ENCODE results near the gene LMAN1L.

DNA sequence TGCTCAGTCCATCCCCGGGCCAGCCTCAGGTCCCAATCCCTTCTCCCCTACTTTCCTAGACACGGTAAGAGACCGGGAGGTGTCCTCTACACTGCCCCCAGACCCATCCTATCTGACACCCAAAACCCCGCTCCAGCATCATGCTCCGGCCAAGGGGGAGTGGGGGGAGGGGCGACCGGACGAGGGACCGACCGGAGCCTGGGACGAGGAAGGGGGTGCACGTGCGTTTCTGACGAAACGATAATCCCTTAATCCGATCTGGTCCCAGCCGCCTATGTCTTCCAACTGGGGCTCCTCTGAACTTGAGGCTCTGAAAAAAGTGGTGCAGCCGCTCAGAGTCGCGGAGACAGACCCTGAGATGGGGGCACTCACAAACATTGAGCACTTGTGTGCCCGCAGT is 14.3 kb downstream of the LMAN1L start:
- TF ChIP-seq SIN3A (IDR thresholded peaks at IDR 0.05; ENCODE audit: borderline replicate concordance, insufficient read depth, low read length) (no peak), POLR2AphosphoS5 (IDR thresholded peaks at IDR 0.05; ENCODE audit: low read depth, low read length) (no peak), TAF1 (IDR thresholded peaks at IDR 0.05; ENCODE audit: borderline replicate concordance, insufficient read depth, low read length) (no peak)
